ENCODE results near the gene LAMB2.

GRCh38 chr3:49119439-49119838, 13.4 kb downstream of the LAMB2 start:
- TF ChIP-seq CTCF (conservative IDR thresholded peaks at IDR 0.05; ENCODE audit: low read length) = no peak
- TF ChIP-seq EZH2phosphoT487 (IDR thresholded peaks at IDR 0.05; ENCODE audit: borderline replicate concordance, low read depth, low read length) = no peak

Data from OCI-LY7 (cell line).